Activated naive CD4-positive, alpha-beta T cell treated with anti-CD3 and anti-CD28 coated beads, Interleukin-2, amount 50 U/mL, for 16 hours (primary cell): ENCODE results near the gene SLC3A2.
"Not testable (repeated sequence)": the region's sequence is repeated elsewhere in the genome, so short reads cannot be mapped to it uniquely, and the experiment has no call there.

Experiments
- DNase-seq: peaks from one replicate; pipeline ENCODE4 v3.0.0-alpha.2; 2020

The SLC3A2 gene

DNA sequence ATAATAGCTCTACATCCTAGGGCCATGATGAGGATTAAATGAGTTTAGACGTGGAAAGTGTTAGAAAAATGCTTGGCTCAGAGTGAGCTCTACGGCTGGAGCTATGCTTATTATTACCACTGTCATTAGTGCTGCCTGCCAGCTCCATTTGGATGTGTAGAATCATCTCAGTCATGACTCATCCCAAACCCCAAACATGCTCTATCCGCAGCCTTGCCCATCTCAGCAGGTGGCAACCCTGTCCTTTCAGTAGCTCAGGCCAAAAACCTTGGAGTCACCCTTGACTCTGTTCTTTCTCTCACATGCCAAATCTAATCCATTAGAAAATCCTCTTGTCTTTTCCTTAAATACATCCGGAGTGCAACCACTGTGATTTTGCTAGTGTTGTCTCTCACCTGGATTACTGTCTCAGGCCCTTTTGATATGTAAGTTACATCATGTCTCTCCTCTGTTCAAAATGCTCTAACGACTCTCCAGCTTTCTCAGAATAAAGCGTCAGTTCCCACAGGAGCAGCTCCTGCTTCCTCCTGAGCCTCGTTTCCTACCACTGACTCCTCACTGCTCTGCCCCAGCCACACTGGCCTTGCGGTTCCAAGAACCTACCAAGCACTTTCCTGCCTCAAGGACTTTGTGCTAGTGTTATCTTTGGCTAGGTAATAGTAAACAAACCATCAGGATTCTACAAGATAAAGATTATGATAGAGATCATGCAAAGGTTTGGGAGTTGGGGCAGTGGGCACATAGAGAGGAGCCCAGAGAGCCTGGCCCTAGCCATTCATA is 51.0 kb downstream of the SLC3A2 start:
- DNase-seq = no peak

DNA sequence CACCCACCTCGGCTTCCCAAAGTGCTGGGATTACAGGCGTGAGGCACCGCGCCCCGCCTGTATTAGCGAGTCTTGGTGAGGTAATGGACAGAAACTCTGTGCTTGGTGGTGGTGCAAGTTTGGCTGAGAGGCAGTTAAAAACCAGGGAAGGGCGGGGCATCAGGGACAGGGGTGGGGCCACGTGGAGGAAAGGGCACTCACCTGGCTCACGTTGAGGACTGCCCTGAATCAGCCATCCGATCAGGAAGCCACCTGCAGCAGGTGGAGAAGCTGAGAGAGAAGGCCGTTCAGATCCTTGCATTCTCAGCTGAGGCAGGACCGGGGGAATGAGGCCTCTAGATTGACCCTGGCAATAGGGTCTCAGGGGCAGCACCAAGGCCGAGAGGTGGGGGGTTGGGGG is 52.6 kb downstream of the SLC3A2 start:
- no peak for DNase-seq

- no peak for DNase-seq
These were observed 53.2 kb downstream of the SLC3A2 start for GRCh38 chr11:62933750-62934495.

- DNase-seq = no peak
These were observed 53.7 kb downstream of the SLC3A2 start for GRCh38 chr11:62934496-62934785.

GRCh38 chr11:62937528-62937927 is 56.8 kb downstream of the SLC3A2 start:
- not testable (repeated sequence) for DNase-seq
